Hematopoietic multipotent progenitor cell treated with erythropoietin and hydrocortisone succinate and interleukin-3 and kit ligand, for 8 days (in vitro differentiated cells): ENCODE measurements around the gene NUMB.
A peak's percentile ranks its signal among the peaks of the same experiment; 100 is the strongest.
"Not testable (repeated sequence)": the region's sequence is repeated elsewhere in the genome, so short reads cannot be mapped to it uniquely, and the experiment has no call there.

Source experiments
- DNase-seq: peaks from one replicate; pipeline ENCODE4 v3.0.0-alpha.2; 2015

The NUMB gene

DNA sequence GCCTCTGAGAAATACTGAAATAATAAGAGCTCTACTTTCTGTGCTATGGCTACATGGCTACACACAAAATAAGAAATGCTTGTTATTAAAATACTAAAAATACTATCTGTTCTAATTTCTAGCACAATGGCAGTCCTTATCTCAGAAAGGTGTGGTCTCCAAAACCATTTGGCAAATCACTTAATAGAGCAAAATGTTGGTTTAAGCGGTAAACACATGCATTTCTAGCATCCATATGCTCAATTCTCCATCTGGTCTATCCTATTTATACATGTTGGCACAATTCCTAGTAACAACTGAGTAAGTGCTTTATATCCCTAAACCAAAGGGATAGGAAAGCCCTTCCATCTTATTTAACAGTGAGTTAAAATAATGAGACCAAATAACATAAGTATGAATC is 114.0 kb downstream of the NUMB start:
- DNase-seq: no peak

GRCh38 chr14:73342670-73343069 is 115.7 kb downstream of the NUMB start:
- no peak for DNase-seq

DNA sequence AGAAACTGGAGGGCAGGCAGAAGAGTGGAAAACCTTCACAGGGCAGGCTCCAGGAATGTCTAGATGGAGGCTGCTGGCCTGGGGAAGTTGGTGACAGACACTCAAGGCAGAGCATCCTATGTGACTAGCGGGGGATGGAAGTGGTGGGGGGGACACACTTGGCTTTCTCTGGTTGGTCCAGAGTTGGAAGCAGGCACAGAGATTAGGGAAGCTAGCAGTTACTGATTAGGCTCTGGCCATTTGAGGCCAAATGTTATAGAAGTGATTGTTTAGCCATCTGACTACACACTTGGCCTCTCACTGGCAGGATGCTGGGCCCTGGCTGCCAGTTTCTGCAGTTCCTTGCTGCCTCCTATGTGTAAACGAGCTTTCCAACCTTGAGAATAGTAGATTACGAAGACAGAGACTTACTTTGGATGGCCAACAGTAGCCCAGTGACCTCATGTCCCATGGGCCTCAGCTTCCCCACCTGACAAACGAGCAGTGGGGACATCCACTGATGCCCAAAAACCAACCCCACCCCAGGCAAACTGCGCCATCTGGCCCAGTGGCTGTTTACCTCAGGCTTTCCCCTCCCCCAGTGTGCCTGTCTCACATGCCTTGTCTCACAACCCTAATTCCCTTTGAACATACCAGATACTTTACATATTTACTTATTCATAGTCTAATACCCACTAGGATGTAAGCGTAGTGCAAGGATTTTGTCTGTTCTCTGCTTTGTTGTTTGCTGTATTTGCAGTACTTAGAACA is 118.3 kb downstream of the NUMB start:
- DNase-seq: no peak

GRCh38 chr14:73339206-73339605 is 119.1 kb downstream of the NUMB start:
- DNase-seq: no peak

- no peak for DNase-seq
Observed at GRCh38 chr14:73338551-73338950, 119.8 kb downstream of the NUMB start.

DNA sequence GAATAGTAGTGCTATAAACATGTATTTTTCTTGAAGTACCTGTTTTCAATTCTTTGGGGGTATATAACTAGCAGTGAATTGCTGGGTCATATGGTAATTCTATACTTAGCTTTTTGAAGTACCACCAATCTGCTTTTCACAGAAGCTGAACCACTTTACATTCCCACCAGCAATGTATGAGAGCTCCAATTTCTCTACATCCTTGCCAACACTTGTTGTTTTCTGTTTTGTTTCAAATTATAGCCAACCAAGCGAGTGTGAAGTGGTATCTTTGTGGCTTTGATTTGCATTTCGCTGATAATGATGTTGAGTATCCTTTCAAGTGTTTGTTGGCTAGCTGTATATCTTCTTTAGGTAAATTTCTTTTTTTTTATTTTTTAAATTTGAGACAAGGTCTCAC is 125.3 kb downstream of the NUMB start:
- DNase-seq: no peak

- DNase-seq: no peak
Observed at GRCh38 chr14:73325630-73326299, 132.6 kb downstream of the NUMB start.

GRCh38 chr14:73325063-73325462 is 133.3 kb downstream of the NUMB start:
- DNase-seq: no peak

GRCh38 chr14:73324533-73324932 is 133.8 kb downstream of the NUMB start:
- DNase-seq: no peak

DNA sequence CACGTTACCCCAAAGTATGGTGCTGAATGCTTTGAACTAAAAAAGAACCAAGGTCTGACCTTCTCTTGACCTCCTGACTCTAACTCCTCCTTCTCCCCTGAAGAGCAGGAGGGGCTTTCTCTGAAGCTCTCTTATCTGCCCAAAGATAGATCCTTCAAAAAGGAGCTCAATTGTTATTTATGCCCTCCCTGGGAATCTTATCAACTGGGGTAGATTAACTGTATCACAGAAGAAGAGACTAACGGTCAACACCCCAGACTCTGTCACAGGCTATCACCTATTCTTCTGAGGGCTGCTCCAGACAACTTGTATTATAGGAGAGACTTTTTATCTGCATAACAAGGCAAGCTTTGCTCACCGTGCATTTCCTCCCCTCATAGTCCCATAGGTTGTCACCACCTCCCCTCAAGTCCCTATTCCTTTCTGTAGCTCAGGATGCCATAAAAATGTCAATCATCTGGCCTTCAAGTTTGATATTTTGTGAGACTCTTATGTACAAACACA is 134.4 kb downstream of the NUMB start:
- peak; percentile 41 for DNase-seq

GRCh38 chr14:73313151-73313550 is 145.2 kb downstream of the NUMB start:
- DNase-seq: peak; percentile 79

GRCh38 chr14:73312687-73313086 is 145.7 kb downstream of the NUMB start:
- no peak for DNase-seq

DNA sequence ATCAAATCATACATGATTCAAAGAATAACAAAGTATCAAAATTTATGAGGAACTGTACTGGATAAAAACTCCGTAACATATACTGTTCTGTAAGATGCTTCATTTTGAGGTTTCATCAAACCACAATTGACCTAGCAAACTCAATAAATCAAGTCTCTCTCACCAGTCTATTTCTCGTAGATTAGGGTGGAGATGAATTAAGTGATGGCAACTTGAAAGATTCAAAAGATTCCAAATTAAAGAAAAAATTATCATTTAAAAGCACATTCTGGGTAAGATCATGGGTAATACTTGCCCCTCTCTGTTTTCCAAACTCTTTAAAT is 146.7 kb downstream of the NUMB start:
- DNase-seq: no peak

DNA sequence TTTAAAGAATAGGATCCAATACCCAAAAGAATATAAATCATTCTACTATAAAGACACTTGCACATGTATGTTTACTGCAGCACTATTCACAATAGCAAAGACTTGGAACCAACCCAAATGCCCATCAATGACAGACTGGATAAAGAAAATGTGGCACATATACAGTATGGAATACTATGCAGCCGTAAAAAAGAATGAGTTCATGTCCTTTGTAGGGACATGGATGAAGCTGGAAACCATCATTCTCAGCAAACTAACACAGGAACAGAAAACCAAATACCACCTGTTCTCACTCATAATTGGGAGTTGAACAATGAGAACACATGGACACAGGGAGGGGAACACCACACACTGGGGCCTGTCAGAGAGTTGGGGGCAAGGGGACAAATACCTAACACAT is 149.1 kb downstream of the NUMB start:
- not testable (repeated sequence) for DNase-seq

GRCh38 chr14:73307261-73307660 is 151.1 kb downstream of the NUMB start:
- DNase-seq: no peak

DNA sequence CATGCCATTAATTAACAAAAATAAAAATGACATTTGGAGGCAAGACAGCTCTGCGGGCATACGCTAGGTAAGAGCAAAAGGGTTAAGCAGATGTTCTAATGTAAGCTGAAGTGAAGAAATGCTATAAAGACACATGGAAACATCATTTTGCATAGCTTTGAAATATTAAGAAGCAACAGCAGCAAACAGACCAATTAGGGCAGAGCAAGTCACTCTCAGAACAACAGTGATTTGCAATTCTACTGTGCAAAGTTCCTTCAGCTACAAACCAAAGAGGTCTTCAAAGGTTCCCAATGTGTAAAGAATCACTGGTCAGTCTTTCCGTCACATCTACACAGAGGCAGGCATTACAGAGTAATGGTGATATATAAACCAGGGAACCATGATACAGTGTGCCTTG is 152.8 kb downstream of the NUMB start:
- no peak for DNase-seq

DNA sequence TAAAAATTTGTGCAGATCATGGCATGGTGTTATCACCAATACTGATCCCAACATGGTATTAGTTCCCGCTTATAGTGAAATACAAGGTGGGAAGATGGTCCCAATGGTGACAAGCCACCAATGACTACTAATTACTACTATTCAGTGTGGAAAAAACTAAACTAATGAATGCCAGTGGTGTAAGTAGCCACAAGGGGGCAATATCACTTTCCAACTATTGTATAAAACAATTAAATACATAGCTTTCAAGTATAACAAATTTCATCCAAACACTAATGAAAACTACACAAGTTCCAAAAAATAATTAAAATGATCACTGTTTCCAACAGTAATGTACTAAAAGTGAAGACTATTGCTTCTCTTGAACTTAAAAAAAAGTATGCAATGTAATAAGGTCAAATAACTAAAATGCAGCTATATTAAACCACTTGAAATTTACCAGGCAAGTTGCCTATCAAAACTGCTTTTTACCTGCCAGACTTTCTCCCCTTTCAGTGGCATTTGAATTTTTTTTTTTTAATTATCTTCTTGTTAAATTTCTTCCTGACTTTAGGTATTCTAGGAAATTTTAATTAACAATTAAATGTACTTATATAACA is 163.0 kb downstream of the NUMB start:
- peak; percentile 73 for DNase-seq

- no peak for DNase-seq
Observed at GRCh38 chr14:73293782-73294781, 164.3 kb downstream of the NUMB start.

DNA sequence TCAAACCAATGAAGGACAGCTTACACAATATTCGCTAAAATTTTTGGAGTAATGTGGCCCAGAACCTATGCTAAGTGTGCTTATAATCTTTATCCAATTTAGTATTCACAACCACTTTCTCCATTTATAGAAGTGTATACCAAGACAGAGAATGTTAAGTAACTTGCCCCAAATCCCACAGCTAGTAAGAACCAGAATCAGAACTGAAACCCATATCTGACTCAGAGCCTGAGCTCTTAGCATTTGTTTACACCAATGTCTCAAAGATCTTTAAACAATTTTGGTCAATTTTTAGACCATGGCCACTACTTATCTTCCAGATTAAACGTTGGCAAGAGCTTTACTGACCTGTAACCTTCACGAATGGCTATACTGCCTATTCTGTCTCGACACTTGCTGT is 168.1 kb downstream of the NUMB start:
- no peak for DNase-seq

DNA sequence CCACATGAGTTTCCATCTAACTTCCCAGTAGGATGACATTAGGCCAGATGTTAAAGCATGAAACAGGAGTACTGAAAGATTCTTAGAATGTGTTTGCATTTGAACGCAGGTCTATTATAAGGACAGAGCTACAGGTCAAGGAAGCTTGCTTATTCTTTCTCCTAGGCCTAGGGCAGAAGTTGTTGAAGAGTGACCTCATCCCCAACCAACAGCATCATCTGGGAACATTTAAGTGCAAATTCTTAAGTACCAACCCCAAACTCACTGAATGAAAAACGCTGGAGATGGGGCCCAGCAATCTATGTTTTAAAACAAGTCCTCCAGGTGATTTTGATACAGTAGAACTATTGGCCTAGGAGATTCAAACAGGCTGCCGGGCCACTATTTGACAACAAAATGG is 168.6 kb downstream of the NUMB start:
- DNase-seq: no peak

DNA sequence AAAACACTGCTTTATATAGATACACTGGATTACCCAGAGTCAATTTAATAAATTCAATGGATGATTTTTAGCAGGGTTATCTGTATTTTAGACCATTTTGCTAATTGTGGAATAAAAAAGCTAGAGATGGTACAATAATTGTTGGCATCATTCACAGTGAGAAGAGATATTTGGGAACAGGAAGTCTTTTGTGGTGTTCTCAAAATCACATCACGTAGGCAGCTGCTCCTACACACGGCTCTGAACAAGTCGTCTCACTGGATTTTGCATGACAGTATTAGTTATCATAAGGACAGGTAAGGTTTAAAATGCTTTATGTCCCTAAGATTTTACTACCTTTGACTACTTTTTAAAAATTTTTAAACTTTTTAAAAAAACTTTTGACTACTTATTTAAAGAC is 169.0 kb downstream of the NUMB start:
- no peak for DNase-seq

GRCh38 chr14:73287071-73287470 is 171.3 kb downstream of the NUMB start:
- DNase-seq: no peak

DNA sequence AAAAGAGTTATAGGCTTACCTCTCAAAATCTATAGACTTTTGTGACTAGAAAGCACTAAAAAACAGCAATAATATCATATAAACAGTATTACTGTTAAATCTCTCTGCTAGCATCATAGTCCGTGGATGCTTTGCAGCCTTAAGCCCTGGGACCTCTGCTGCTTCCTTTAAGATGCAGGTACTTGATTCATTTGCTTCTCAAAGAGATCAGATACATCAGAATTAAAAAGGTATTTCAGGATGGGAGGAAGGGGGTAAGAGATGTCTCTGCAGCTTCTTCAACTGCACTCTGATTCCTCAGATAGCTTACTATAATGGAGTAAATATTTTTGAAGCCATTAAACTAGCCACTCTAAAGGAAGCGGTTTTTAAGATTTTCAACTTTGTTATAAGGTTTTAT is 171.7 kb downstream of the NUMB start:
- no peak for DNase-seq
